GM23338 (cell line): ENCODE measurements around the gene NT5DC3. TPM values are rescaled to one million over a fixed set of nuclear protein-coding genes. Genes with fewer than 3 reads are reported as not detected.

Experiments used
- ATAC-seq: fragments of 200-7000 bp; cut with Tn5 transposase; 3 replicates; pipeline ENCODE4 v1.9.1; 2020
- DNase-seq: peaks from one replicate; pipeline ENCODE4 v3.0.0-alpha.2; 2015; ENCODE audit warnings: low spot score
- H2AFZ ChIP-seq: fragments of 200-600 bp; sonication (generic); 2 replicates; pipeline ENCODE4 v1.8.0; 2016; ENCODE audit warnings: antibody characterized with exemption, mild to moderate bottlenecking, moderate library complexity
- H3F3A ChIP-seq: fragments of 200-600 bp; sonication (generic); replicated peaks from 2 replicates; pipeline ENCODE4 v1.8.0; 2017; ENCODE audit warnings: antibody characterized with exemption, mixed run types, low read depth
- H3K27ac ChIP-seq: fragments of 200-600 bp; sonication (generic); 2 replicates; pipeline ENCODE4 v1.6.1; 2016; ENCODE audit warnings: low read depth
- H3K27me3 ChIP-seq: fragments of 200-600 bp; sonication (generic); 2 replicates; pipeline ENCODE4 v1.8.0; 2016; ENCODE audit warnings: mild to moderate bottlenecking, mixed run types, moderate library complexity; ENCODE audit not compliant: insufficient read depth
- H3K36me3 ChIP-seq: fragments of 200-600 bp; sonication (generic); 2 replicates; pipeline ENCODE4 v1.8.0; 2016; ENCODE audit warnings: mild to moderate bottlenecking; ENCODE audit not compliant: insufficient read depth
- H3K4me1 ChIP-seq: fragments of 200-600 bp; sonication (generic); 2 replicates; pipeline ENCODE4 v1.8.0; 2016; ENCODE audit warnings: mild to moderate bottlenecking, moderate library complexity; ENCODE audit not compliant: insufficient read depth
- H3K4me2 ChIP-seq: fragments of 200-600 bp; sonication (generic); 2 replicates; pipeline ENCODE4 v1.7.1; 2017; ENCODE audit warnings: mixed run types
- H3K4me3 ChIP-seq: fragments of 200-600 bp; sonication (generic); 2 replicates; pipeline ENCODE4 v1.6.1; 2016; ENCODE audit warnings: mixed run types
- H3K79me2 ChIP-seq: fragments of 200-600 bp; sonication (generic); replicated peaks from 2 replicates; pipeline ENCODE4 v1.8.0; 2017; ENCODE audit warnings: mild to moderate bottlenecking; ENCODE audit not compliant: insufficient read depth
- H3K9me2 ChIP-seq: fragments of 200-600 bp; sonication (generic); 2 replicates; pipeline ENCODE4 v1.8.0; 2017; ENCODE audit not compliant: insufficient read depth
- H4K20me1 ChIP-seq: fragments of 200-600 bp; sonication (generic); replicated peaks from 2 replicates; pipeline ENCODE4 v1.8.0; 2017; ENCODE audit warnings: mild to moderate bottlenecking; ENCODE audit not compliant: insufficient read depth
- H3K27ac Mint-ChIP-seq: 2 replicates; pipeline ENCODE4 v1.8.0; 2020; ENCODE audit warnings: inconsistent platforms, mild to moderate bottlenecking, moderate library complexity, mixed read lengths
- H3K27me3 Mint-ChIP-seq: 3 replicates; pipeline ENCODE4 v1.8.0; 2022; ENCODE audit warnings: low read depth, mild to moderate bottlenecking, moderate library complexity, mixed read lengths, inconsistent platforms; ENCODE audit not compliant: insufficient read depth, poor library complexity
- H3K36me3 Mint-ChIP-seq: 3 replicates; pipeline ENCODE4 v1.8.0; 2021; ENCODE audit warnings: low read depth, mild to moderate bottlenecking, inconsistent platforms, moderate library complexity, mixed read lengths
- H3K4me1 Mint-ChIP-seq: 3 replicates; pipeline ENCODE4 v1.8.0; 2020; ENCODE audit warnings: mild to moderate bottlenecking, inconsistent platforms, mixed read lengths
- H3K4me3 Mint-ChIP-seq: 3 replicates; pipeline ENCODE4 v1.8.0; 2021; ENCODE audit warnings: moderate library complexity, mild to moderate bottlenecking, inconsistent platforms, mixed read lengths
- H3K9me3 Mint-ChIP-seq: 3 replicates; pipeline ENCODE4 v1.8.0; 2020; ENCODE audit warnings: moderate library complexity, mild to moderate bottlenecking, inconsistent platforms, mixed read lengths
- CTCF ChIP-seq, 2 experiments: fragments of 200-600 bp in 1 of 2; sonication (generic) in 1 of 2; conservative IDR thresholded peaks; 2 replicates each; pipeline versions ENCODE4 v1.5.1 to v1.6.1; 2016 to 2017; ENCODE audit warnings: antibody characterized with exemption in 2 of 2, low read depth in 2 of 2, mild to moderate bottlenecking in 2 of 2, moderate library complexity in 1 of 2
- ETS1 ChIP-seq: IDR thresholded peaks from 2 replicates; pipeline ENCODE4 v1.6.1; 2016; ENCODE audit warnings: antibody characterized with exemption
- EZH2 ChIP-seq: fragments of 200-600 bp; sonication (generic); IDR thresholded peaks from one replicate; pipeline ENCODE4 v1.8.0; 2017; ENCODE audit warnings: antibody characterized with exemption, mild to moderate bottlenecking, low read depth; ENCODE audit not compliant: unreplicated experiment
- JUNB ChIP-seq: IDR thresholded peaks from one replicate; pipeline ENCODE4 v1.6.1; 2016; ENCODE audit warnings: antibody characterized with exemption; ENCODE audit not compliant: unreplicated experiment
- NANOG ChIP-seq: IDR thresholded peaks from 2 replicates; pipeline ENCODE4 v1.6.1; 2016; ENCODE audit warnings: antibody characterized with exemption, borderline replicate concordance
- REST ChIP-seq: IDR thresholded peaks from one replicate; pipeline ENCODE4 v1.6.1; 2018; ENCODE audit warnings: antibody characterized with exemption; ENCODE audit not compliant: unreplicated experiment
- ZNF331 ChIP-seq: fragments of 250-450 bp; sonication (Bioruptor Pico); IDR thresholded peaks from 2 replicates; pipeline ENCODE4 v1.5.0; 2020; ENCODE audit warnings: low read depth, mild to moderate bottlenecking, moderate library complexity
- polyA plus RNA-seq: library from polyadenylated mRNA; unstranded; fragments of >200 nt; fragmentation: Nextera tagmentation; extraction: Ambion mirVana; gene quantifications from 2 replicates; pipeline ENCODE4 v1.2.1, GENCODE V29; 2016
- total RNA-seq: library from RNA; depleted of rRNA; stranded (reverse); fragments of >200 nt; shearing (Covaris generic); gene quantifications from 2 replicates; pipeline ENCODE4 v1.2.3, GENCODE V29; 2014

Gene NT5DC3
- total and polyA plus RNA-seq, 2 experiments from 2014 or later = 2.2 to 12.5 TPM

GRCh38 chr12:103806803-103807202 lies 34.2 kb downstream of the NT5DC3 start (continued):
- TF ChIP-seq JUNB (no peak), CTCF (conservative IDR thresholded peaks at IDR 0.05; ENCODE audit: low read depth in 2 of 2) (no peak), EZH2 (no peak), ETS1 (no peak), ZNF331 (CRISPR knock-in tag) (no peak), NANOG (no peak), REST (no peak)

- Mint-ChIP-seq H3K9me3 (no peaks in the 10 kb centered on the region), H3K4me3 (no peak overlapping the region), H3K27me3 (peaks cover 7% of the 10 kb centered on the region), H3K27ac (peak overlapping the region; percentile 74), H3K4me1 (peaks cover 11% of the 10 kb centered on the region; the same call in 2 of the 3 replicates), H3K36me3 (peaks cover 6% of the 10 kb centered on the region; the same call in 1 of the 3 replicates)
- Histone ChIP-seq H3F3A (no peaks in the 10 kb centered on the region), H2AFZ (no peak overlapping the region), H3K4me1 (no peaks in the 10 kb centered on the region), H3K4me2 (no peak overlapping the region), H3K36me3 (no peaks in the 10 kb centered on the region), H3K27ac (no peak overlapping the region), H4K20me1 (0 out of 2 replicates have a peak, but pooled peaks cover 5% of the 10 kb centered on the region), H3K79me2 (no peaks in the 10 kb centered on the region; the same call in 1 of the 2 replicates), H3K27me3 (no peaks in the 10 kb centered on the region), H3K9me2 (no peaks in the 10 kb centered on the region), H3K4me3 (no peak overlapping the region)
- DNase-seq = no peak
- no peak for ATAC-seq
- TF ChIP-seq EZH2 (no peak), ETS1 (no peak), CTCF (conservative IDR thresholded peaks at IDR 0.05; ENCODE audit: low read depth in 2 of 2) (no peak), JUNB (no peak)
Measured at GRCh38 chr12:103805655-103806360, 35.2 kb downstream of the NT5DC3 start.
